Psoas muscle (tissue), 8 donors: Measurements from ENCODE around the gene GSDMA. TPM values are rescaled to one million over a fixed set of nuclear protein-coding genes. Genes with fewer than 3 reads are reported as not detected.

Experiments
- ATAC-seq, 4 donors: fragments of 200-7000 bp; cut with Tn5 transposase; one replicate each; pipeline ENCODE4 v1.9.1; 2020; ENCODE audit warnings: moderate library complexity in 3 of 4, mild to moderate bottlenecking in 2 of 4
- DNase-seq, 2 donors: peaks; one replicate each; pipeline ENCODE4 v3.0.0-alpha.2; 2020
- H3K27ac ChIP-seq: fragments of 200-600 bp; one replicate; pipeline ENCODE4 v1.8.0; 2022
- H3K27me3 ChIP-seq, 3 donors: fragments of 200-600 bp in 1 of 3; one replicate each; pipeline versions ENCODE4 v1.6.1 to v1.8.0; 2013 to 2022; ENCODE audit warnings: low read length in 2 of 3, mild to moderate bottlenecking in 2 of 3, moderate library complexity in 1 of 3; ENCODE audit not compliant: insufficient read depth in 3 of 3
- H3K36me3 ChIP-seq, 2 donors: fragments of 200-600 bp in 1 of 2; one replicate each; pipeline versions ENCODE4 v1.6.1 to v1.8.0; 2013 to 2022; ENCODE audit warnings: low read depth in 1 of 2, mild to moderate bottlenecking in 1 of 2, moderate library complexity in 1 of 2; ENCODE audit not compliant: insufficient read depth in 1 of 2
- H3K4me1 ChIP-seq: fragments of 200-600 bp; one replicate; pipeline ENCODE4 v1.8.0; 2022
- H3K4me3 ChIP-seq: fragments of 200-600 bp; one replicate; pipeline ENCODE4 v1.8.0; 2022; ENCODE audit warnings: mild to moderate bottlenecking
- H3K9me3 ChIP-seq: fragments of 200-600 bp; one replicate; pipeline ENCODE4 v1.8.0; 2022
- CTCF ChIP-seq: fragments of 200-600 bp; IDR thresholded peaks from one replicate; pipeline ENCODE4 v1.8.0; 2022; ENCODE audit warnings: antibody characterized with exemption
- WGBS, 3 donors: extraction: QIAGEN DNeasy Blood & Tissue Kit; methylation state at CpG; one replicate each; pipeline versions ENCODE4 v1.1.6 to v1.1.7; 2013; 5-methylcytosine and 5-hydroxymethylcytosine counted together
- intact Hi-C, 2 donors: fragments of 100-400 bp; cut with DNase I; formaldehyde crosslinking; loops; one replicate each; pipeline versions ENCODE4 v1.11.0 to v1.14.2; 2022
- polyA plus RNA-seq, 3 donors: library from polyadenylated mRNA; stranded (reverse); fragments of 200-250 nt; gene quantifications; one replicate each; pipeline ENCODE4 v1.2.3, GENCODE V29; 2013
- total RNA-seq, 4 donors: library from RNA; stranded (reverse); fragmentation: NEBNext Ultra II Directional in 2 of 4; extraction: Animal tissue kit (Norgen Biotek cat#: 25700) in 2 of 4; gene quantifications; one replicate each; pipeline versions ENCODE4 v1.2.1 to v1.2.4, GENCODE V29; 2021 to 2023
- donor health status: healthy with polysubstance abuse.
- donor health status: DM: no; HTN: no; CAD: no; lungs with moderate emphysema.
- donor health status: Bipolar disorder and iron deficiency.
- donor health status: healthy.
- donor health status: DM: yes; HTN: yes; CAD: no.
- donor health status: DM: no; HTN: no; CAD: no.
- donor health status: DM: no; HTN: no; CAD: no.
- donor health status: DM: yes; HTN: yes; CAD: no.

The GSDMA gene
- total and polyA plus RNA-seq, 7 donors, result 0.03 to 0.32 (median 0.15) TPM; not detected in 3

GRCh38 chr17:39970157-39970692, 7.4 kb downstream of the GSDMA start:
- H3K36me3 ChIP-seq, result no peaks in the 10 kb centered on the region
- WGBS, 3 donors, result 61 to 65% (median 63%) methylated on average over 7 of the region's 7 CpGs
- DNase-seq (no peak), ATAC-seq (no peak)
- no peak overlapping the region for H3K27ac ChIP-seq
- peaks cover 0 to 26% (median 0%) of the 10 kb centered on the region in 3 donors for H3K27me3 ChIP-seq
- no peaks in the 10 kb centered on the region for H3K4me1 ChIP-seq
- intact Hi-C loops, result no loop called here
- TF ChIP-seq CTCF, result no peak
- H3K9me3 ChIP-seq, result no peaks in the 10 kb centered on the region
- no peak overlapping the region for H3K4me3 ChIP-seq

GRCh38 chr17:39971076-39971603, 8.3 kb downstream of the GSDMA start:
- Histone ChIP-seq H3K27ac (no peak overlapping the region), H3K27me3 (peaks cover 0 to 26% (median 0%) of the 10 kb centered on the region in 3 donors), H3K9me3 (no peaks in the 10 kb centered on the region), H3K4me3 (no peak overlapping the region), H3K36me3 (no peaks in the 10 kb centered on the region), H3K4me1 (no peaks in the 10 kb centered on the region)
- intact Hi-C loops, result no loop called here
- no peak for TF ChIP-seq CTCF
- ATAC-seq (no peak), DNase-seq (no peak)
- 86 to 92% (median 89%) methylated on average over 4 of the region's 4 CpGs for WGBS, 3 donors

GRCh38 chr17:39972271-39972670, 9.5 kb downstream of the GSDMA start:
- Histone ChIP-seq H3K36me3 (no peaks in the 10 kb centered on the region), H3K4me3 (no peak overlapping the region), H3K27ac (no peak overlapping the region), H3K27me3 (peaks cover 0 to 29% (median 2%) of the 10 kb centered on the region in 3 donors), H3K9me3 (no peaks in the 10 kb centered on the region), H3K4me1 (no peaks in the 10 kb centered on the region)
- ATAC-seq (no peak), DNase-seq (no peak)
- no peak for TF ChIP-seq CTCF
- WGBS, 3 donors, result 37 to 52% (median 47%) methylated on average over 3 of the region's 3 CpGs
- intact Hi-C loops, result no loop called here

- 88 to 95% (median 89%) methylated on average over 2 of the region's 2 CpGs for WGBS, 3 donors
- intact Hi-C loops, result no loop called here
- no peaks in the 10 kb centered on the region for H3K4me1 ChIP-seq
- H3K9me3 ChIP-seq, result no peaks in the 10 kb centered on the region
- DNase-seq (no peak), ATAC-seq (no peak)
- no peak for TF ChIP-seq CTCF
- no peak overlapping the region for H3K4me3 ChIP-seq
- no peak overlapping the region for H3K27ac ChIP-seq
- no peaks in the 10 kb centered on the region for H3K36me3 ChIP-seq
- peaks cover 0 to 29% (median 2%) of the 10 kb centered on the region in 3 donors for H3K27me3 ChIP-seq
Measured at GRCh38 chr17:39973496-39973895, 10.7 kb downstream of the GSDMA start.

- H3K27me3 ChIP-seq, result peaks cover 0 to 24% (median 2%) of the 10 kb centered on the region in 3 donors
- no peak overlapping the region for H3K4me3 ChIP-seq
- H3K4me1 ChIP-seq, result no peaks in the 10 kb centered on the region
- no peak for DNase-seq
- TF ChIP-seq CTCF, result no peak
- WGBS, 3 donors, result 80 to 88% (median 83%) methylated on average over 5 of the region's 5 CpGs
- H3K9me3 ChIP-seq, result no peaks in the 10 kb centered on the region
- H3K36me3 ChIP-seq, result no peaks in the 10 kb centered on the region
- H3K27ac ChIP-seq, result no peak overlapping the region
- intact Hi-C loops, result no loop called here
- no peak for ATAC-seq
Measured at GRCh38 chr17:39974433-39974832, 11.6 kb downstream of the GSDMA start.
